T-helper 2 cell treated with Interferon-gamma antibody and Interleukin-4, amounts not matched to agents 5 μg/mL and 100 μg/mL, for 36 hours (primary cell): ENCODE results near the gene KIAA1958.
"Not testable (repeated sequence)": the region's sequence is repeated elsewhere in the genome, so short reads cannot be mapped to it uniquely, and the experiment has no call there.

Experiments
- DNase-seq: peaks from one replicate; pipeline ENCODE4 v3.0.0; 2021; ENCODE audit warnings: low spot score
- H3K27ac Mint-ChIP-seq: one replicate; pipeline ENCODE4 v1.8.0; 2021; ENCODE audit warnings: mild to moderate bottlenecking, mixed read lengths
- H3K27me3 Mint-ChIP-seq: one replicate; pipeline ENCODE4 v1.8.0; 2021; ENCODE audit warnings: low read depth, mixed read lengths
- H3K36me3 Mint-ChIP-seq: one replicate; pipeline ENCODE4 v1.8.0; 2021; ENCODE audit warnings: low read depth, mixed read lengths
- H3K4me1 Mint-ChIP-seq: one replicate; pipeline ENCODE4 v1.8.0; 2021; ENCODE audit warnings: low read depth, mixed read lengths
- H3K4me3 Mint-ChIP-seq: one replicate; pipeline ENCODE4 v1.8.0; 2022; ENCODE audit warnings: mild to moderate bottlenecking, moderate library complexity, mixed read lengths
- H3K9me3 Mint-ChIP-seq: one replicate; pipeline ENCODE4 v1.8.0; 2021; ENCODE audit warnings: mixed read lengths

The KIAA1958 gene

DNA sequence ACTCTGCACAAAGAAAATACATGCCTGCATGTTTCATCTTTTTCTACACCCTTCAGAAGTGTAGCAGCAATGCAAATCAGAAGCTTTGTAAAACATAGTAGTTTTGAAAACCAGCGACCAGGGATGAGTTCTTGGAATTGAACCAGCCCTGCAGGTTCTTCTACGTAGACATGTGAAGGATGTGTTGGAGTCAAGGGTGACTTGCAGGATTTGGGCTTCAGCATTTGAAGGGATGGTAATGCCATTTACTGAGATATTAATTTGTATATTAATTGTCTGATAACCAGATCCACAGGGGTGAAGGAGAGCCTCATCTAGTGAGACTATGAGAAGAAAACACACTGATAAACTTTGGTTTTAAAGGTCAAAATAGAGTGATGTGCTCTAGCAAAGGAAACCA, 72.4 kb downstream of the KIAA1958 start:
- Mint-ChIP-seq H3K4me3 (no peak overlapping the region), H3K4me1 (peaks cover 4% of the 10 kb centered on the region), H3K36me3 (no peaks in the 10 kb centered on the region), H3K9me3 (no peaks in the 10 kb centered on the region), H3K27ac (no peak overlapping the region), H3K27me3 (no peaks in the 10 kb centered on the region)
- no peak for DNase-seq

DNA sequence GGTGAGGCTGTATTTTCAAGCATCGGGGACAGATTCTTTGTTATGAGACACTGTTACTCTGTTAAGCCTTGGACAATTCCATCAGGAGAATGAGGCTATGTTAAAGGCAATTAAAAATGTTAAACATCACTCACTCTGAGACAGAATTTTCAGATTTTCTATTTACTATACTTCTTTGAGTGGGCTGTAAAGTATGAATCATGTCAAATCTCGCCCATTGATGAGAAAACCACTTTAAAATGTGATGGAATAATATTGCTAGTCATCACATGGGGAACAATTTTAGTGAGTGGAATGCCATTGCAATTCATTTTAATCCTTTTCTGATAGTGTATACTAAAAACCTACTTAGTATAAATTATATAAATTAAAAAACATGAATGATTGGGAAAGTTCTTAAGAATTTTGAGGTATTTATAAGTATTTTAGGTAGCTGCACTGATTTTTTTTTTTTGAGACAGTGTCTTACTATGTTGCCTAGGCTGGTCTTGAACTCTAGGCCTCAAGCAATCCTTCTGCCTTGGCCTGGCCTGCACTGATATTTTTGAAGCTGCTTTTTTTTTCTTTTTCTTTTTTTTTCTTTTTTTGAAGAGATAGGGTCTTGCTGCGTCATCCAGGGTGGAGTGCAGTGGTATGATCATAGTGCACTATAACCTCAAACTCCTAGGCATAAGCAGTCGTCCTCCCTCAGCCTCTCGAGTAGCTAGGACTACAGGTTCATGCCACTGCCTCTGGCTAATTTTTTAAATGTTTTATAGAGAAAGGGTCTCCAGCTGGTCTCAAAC, 73.2 kb downstream of the KIAA1958 start:
- Mint-ChIP-seq H3K27ac (no peak overlapping the region), H3K9me3 (no peaks in the 10 kb centered on the region), H3K36me3 (no peaks in the 10 kb centered on the region), H3K4me3 (no peak overlapping the region), H3K4me1 (peaks cover 4% of the 10 kb centered on the region), H3K27me3 (no peaks in the 10 kb centered on the region)
- no peak for DNase-seq

DNA sequence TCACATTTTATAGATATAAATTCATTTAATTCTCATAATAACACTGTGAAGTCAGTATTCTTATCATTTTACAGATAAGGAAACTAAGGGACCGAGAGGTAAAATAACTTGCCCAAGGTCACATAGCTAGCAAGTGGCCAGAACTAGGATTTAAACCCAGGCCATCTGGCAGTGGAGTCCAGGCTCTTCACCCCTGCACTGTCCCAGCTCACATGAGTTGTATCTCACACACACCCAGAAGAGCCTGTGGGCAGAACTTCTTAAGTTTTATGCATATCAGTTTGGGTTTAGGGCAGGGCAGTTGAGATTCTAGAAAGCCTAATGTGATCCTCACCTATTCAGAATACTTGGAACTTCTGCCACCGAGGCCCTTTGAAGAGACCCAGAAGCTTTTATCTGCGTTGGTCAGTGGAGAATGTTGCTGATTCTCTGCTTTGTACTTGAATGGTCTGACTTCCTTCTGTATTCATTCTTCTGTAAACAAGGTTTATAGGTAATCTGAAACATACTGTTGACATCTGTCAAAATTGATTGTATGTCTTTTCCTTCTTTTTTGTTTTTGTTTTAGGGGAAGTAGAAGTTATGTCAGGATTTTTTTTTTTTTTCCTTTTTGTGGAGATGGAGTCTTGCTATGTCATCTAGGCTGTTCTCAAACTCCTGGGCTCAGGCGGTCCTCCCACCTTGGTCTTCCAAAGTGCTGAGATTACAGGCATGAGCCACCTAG, 75.8 kb downstream of the KIAA1958 start:
- Mint-ChIP-seq H3K9me3 (no peaks in the 10 kb centered on the region), H3K27me3 (no peaks in the 10 kb centered on the region), H3K4me1 (no peaks in the 10 kb centered on the region), H3K4me3 (no peak overlapping the region), H3K36me3 (no peaks in the 10 kb centered on the region), H3K27ac (no peak overlapping the region)
- no peak for DNase-seq

DNA sequence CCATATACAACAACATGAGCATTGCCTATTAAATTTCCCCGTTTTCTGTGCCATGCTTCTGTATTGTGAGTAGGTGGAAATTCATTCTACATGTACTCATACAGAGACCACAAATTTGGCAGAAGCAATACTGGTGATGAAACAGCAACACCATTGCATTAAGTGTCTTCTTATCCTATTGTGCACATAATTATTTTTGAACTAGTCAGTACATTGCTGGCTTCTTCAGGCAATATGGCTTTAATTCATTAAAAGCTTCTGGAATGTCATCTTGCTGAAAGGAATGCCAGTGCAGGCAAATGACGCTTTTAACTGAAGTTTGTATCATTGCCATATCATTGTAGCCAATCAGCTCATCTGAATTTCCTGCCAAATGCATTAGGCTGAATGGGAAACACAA, 82.6 kb downstream of the KIAA1958 start:
- Mint-ChIP-seq H3K9me3 (no peaks in the 10 kb centered on the region), H3K36me3 (no peaks in the 10 kb centered on the region), H3K4me3 (no peak overlapping the region), H3K27me3 (no peaks in the 10 kb centered on the region), H3K27ac (no peak overlapping the region), H3K4me1 (no peaks in the 10 kb centered on the region)
- no peak for DNase-seq

DNA sequence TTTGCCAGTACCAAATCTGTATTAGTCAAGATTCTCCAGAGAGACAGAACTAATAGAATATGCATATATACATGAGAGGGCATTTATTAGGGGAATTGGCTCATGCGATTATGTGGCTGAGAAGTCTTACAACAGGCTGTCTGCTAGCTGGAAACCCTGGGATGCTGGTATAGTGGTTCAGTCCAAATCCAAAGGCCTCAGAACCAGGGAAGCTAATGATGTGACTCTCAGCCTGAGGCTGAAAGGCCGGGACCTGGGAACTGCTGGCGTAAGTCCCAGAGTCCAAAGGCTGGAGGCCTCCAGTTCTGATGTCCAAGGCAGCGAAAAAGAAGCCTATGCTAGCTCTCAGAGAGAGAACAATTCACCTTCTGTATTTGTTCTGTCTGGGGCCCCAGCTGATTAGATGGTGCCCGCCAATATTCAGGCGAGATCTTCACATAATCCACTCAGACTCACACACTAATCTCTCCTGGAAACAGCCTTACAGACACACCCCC, 84.1 kb downstream of the KIAA1958 start:
- H3K27ac Mint-ChIP-seq: no peak overlapping the region
- H3K4me1 Mint-ChIP-seq: no peaks in the 10 kb centered on the region
- H3K27me3 Mint-ChIP-seq: no peaks in the 10 kb centered on the region
- peaks cover 5% of the 10 kb centered on the region for H3K36me3 Mint-ChIP-seq
- H3K9me3 Mint-ChIP-seq: no peaks in the 10 kb centered on the region
- no peak for DNase-seq
- H3K4me3 Mint-ChIP-seq: no peak overlapping the region

DNA sequence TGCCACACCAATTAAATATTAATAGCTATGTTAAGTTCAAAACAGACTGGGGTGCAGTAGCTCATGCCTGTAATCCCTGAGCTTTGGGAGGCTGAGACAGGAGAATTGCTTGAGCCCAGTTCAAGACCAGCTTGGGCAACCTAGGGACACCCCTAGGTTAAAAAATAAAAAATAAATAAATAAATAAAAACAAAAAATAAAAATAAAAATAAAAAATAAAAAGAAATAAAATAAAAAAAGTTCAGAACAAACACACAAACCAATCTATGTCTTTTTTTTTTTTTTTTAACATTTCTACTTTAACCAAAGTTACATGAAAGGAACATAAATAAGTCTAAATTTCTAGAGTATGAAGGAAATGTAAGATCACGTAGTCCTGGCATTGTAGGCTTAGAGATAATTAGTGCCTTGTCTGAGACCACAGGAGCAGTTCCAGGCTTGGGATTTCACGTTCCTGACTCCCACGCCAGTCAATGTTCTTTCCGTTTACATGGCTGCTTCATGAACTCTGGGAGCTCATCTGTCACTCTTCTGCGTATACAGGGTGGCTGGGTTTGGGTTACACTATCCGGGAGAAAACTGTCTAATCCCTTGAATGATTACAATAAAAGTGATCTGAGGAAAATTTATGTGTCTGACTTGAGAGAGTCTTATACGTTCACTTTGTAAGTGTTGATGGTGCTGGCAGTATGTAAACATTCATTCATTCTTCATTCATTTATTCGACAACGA, 85.2 kb downstream of the KIAA1958 start:
- no peaks in the 10 kb centered on the region for H3K27me3 Mint-ChIP-seq
- H3K27ac Mint-ChIP-seq: no peak overlapping the region
- no peak for DNase-seq
- H3K9me3 Mint-ChIP-seq: no peaks in the 10 kb centered on the region
- peaks cover 6% of the 10 kb centered on the region for H3K36me3 Mint-ChIP-seq
- H3K4me1 Mint-ChIP-seq: no peaks in the 10 kb centered on the region
- H3K4me3 Mint-ChIP-seq: no peak overlapping the region

DNA sequence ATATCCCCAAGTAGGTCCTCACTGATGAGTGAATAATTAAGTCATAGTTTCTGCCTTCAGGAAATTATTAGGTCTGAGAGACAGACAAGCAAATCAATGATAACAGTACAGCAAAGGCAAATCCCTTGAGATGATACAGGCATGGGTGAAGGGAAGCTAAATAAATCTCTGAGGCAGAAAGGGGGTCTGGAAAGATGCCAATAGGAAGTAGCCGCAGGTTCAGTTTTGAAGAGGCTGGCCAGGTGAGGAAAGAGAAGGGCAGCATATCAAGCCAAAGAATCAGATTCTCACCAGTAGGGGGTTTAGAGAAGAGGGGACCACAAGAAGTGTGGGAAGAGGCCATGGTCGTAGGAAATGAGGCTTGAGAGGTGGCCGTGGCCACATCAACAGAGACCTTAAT, 85.8 kb downstream of the KIAA1958 start:
- no peaks in the 10 kb centered on the region for H3K9me3 Mint-ChIP-seq
- peaks cover 6% of the 10 kb centered on the region for H3K36me3 Mint-ChIP-seq
- no peak overlapping the region for H3K4me3 Mint-ChIP-seq
- H3K27ac Mint-ChIP-seq: no peak overlapping the region
- DNase-seq: no peak
- no peaks in the 10 kb centered on the region for H3K4me1 Mint-ChIP-seq
- no peaks in the 10 kb centered on the region for H3K27me3 Mint-ChIP-seq

DNA sequence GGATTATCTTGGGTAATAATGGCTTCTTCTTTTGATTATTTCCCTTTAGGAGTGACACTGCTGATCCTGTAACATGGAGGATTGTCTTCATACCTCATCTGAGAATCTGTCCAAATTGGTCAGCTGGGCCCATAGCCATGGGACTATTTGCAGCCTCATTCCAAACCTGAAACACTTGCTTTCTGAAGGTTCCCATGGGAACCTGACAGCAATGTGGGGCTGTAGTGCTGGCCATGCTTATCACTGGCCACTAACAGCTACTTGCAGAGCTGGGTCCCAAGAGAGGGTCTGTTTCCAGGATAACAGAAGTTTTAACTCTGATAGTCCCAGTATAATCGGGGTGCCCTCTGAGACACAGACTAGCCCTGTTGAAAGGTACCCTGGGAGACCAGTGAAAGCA, 87.4 kb downstream of the KIAA1958 start:
- no peak for DNase-seq
- Mint-ChIP-seq H3K4me3 (no peak overlapping the region), H3K4me1 (no peaks in the 10 kb centered on the region), H3K27me3 (no peaks in the 10 kb centered on the region), H3K36me3 (peaks cover 6% of the 10 kb centered on the region), H3K9me3 (no peaks in the 10 kb centered on the region), H3K27ac (no peak overlapping the region)

DNA sequence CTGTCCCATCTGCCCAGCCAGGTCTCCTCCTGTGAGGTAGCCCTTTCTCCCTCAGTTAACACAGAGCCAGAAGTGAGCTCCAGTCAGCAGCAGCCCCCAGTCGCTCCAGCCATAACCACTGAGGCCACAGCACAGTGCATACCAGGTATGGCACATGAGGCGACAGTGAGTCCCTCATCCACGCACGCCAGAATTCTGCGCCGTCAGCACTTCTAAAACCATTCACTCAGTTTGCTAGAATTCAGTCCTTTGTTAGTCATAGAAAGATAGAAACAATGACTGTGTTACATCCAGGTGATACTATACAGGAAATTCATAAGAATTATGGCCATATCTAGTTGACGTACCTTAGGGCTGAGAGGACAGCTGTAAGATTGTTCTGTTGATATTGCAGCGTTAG, 88.5 kb downstream of the KIAA1958 start:
- Mint-ChIP-seq H3K27me3 (no peaks in the 10 kb centered on the region), H3K4me1 (no peaks in the 10 kb centered on the region)

DNA sequence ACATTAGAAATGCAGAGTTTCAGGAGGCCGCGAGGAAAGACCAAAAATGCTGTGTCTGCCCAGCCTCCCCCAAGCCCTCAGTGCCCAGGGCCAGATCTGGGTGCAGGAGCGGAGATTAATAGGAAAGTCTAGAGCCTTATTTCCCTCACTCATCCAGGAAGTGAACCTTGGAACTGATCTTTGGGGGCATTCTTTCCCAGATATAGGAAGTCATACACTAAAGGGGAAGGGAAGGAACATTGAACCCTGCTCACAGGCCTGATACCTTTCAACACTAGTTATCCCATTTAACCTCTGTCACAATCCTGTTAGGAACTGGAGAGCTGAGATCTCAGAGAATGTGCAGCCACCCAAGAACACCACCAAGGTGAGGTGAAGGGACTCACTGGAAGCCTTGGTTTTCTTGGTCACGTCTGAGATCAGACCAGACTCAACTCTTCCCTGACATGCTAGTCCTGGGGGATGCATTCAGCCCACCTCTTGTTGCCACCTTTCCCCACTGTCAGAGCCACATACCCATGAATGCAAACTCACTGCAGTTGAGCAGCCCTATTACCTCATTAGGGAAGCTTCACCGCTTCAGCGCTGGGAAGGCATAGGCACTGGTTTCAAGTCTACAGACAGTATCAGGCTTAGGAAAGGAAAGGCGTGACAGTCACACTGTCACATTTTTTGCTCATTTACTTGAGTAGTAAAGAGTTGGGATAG, 95.0 kb downstream of the KIAA1958 start:
- no peak overlapping the region for H3K4me3 Mint-ChIP-seq
- no peaks in the 10 kb centered on the region for H3K4me1 Mint-ChIP-seq
- H3K27ac Mint-ChIP-seq: no peak overlapping the region

More for the DNA sequence above, 88.5 kb downstream of the KIAA1958 start:
- Mint-ChIP-seq H3K4me3 (no peak overlapping the region), H3K9me3 (no peaks in the 10 kb centered on the region), H3K36me3 (peaks cover 6% of the 10 kb centered on the region), H3K27ac (no peak overlapping the region)
- no peak for DNase-seq

DNA sequence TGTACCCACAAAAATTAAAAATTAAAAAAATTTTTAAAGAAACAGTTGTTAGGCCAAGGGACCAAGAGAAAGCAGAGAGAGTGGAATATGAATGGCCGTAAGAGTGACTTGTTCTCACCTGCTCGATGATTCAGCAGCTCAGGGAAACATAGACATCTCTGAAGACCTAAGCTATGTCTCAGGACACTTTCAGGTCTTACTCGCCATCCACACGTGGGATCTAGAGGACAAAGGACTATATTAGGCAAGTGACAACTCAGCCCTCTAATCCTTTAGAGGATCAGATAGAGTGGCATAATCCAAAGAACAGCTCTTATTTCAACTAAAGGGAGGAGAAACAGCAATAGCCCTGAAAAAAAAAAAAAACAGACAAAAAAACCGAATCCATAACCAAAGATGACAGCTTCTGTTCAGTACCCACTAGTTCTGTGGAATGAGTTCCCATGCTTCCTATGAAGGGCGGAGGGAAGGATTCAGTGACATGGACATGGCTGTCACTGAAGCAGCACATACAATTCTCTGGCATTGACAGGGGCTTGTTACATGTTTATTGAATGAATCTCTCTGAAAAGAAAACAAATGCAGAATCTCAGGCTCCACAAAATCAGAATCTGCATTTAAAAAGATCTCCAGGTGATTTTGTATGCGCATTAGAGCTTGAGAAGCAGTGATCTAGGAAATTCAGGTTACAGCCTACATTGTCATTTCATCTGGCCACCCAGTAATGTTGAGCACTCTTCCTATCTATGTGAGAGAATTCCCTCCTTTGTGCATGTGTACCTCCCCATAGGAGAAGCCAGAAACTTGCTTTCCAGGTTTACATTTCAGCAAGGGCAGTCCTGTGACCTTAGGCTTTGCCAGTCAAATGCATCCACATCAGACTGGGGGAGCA, 96.0 kb downstream of the KIAA1958 start:
- no peaks in the 10 kb centered on the region for H3K9me3 Mint-ChIP-seq
- no peaks in the 10 kb centered on the region for H3K27me3 Mint-ChIP-seq
- no peaks in the 10 kb centered on the region for H3K4me1 Mint-ChIP-seq
- no peaks in the 10 kb centered on the region for H3K36me3 Mint-ChIP-seq
- H3K27ac Mint-ChIP-seq: no peak overlapping the region
- H3K4me3 Mint-ChIP-seq: no peak overlapping the region
- no peak for DNase-seq

More for the DNA sequence above, 95.0 kb downstream of the KIAA1958 start:
- Mint-ChIP-seq H3K36me3 (no peaks in the 10 kb centered on the region), H3K9me3 (no peaks in the 10 kb centered on the region), H3K27me3 (no peaks in the 10 kb centered on the region)
- DNase-seq: no peak

DNA sequence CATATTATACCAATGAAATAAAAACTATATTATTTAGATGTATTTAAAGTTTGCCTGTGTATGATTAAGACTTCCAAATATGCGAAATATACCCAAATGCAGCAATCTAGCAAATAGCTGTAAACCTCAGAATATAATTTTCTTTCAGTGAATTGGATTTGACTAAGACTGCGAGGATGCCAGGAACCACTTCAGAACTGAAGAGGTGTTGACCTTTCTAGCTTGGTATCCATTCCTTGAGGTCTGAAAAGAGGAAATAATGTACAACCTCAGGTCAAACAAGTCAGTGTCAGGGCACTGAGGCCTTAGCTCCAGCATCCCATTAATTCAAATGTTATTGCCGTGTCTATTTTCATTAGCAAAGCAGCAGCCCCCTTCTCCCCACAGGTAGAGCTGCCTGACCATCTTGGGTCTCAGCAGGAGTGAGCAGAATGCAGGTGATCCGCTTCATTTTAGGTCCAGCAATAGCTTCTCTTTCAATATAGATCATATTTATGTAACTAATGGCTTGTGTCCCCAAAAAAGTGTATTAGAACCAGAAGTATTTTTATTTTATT, 100.0 kb downstream of the KIAA1958 start:
- H3K4me3 Mint-ChIP-seq: no peak overlapping the region
- H3K4me1 Mint-ChIP-seq: no peaks in the 10 kb centered on the region
- H3K27ac Mint-ChIP-seq: no peak overlapping the region
- H3K9me3 Mint-ChIP-seq: no peaks in the 10 kb centered on the region
- no peaks in the 10 kb centered on the region for H3K36me3 Mint-ChIP-seq
- no peaks in the 10 kb centered on the region for H3K27me3 Mint-ChIP-seq
- no peak for DNase-seq

DNA sequence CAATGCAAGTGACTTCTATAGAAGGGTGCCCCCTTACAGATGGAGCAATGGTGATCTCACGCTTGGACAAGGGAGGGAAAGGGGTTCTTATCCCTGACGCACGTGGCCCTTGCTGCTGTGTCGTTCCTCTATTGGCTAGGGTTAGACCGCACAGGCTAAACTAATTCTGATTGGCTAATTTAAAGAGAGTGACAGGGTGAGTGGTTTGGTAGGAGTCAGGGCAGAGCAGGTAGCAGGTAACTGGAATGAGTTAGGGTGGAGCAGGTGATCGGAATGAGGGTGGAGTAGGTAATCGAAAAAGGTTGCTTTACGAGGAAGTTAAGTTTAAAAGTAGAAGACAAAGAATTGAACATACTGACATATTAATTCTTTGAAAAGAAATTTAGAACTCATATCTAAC, 105.2 kb downstream of the KIAA1958 start:
- DNase-seq, H3K36me3 Mint-ChIP-seq, H3K27ac Mint-ChIP-seq, H3K4me3 Mint-ChIP-seq, H3K9me3 Mint-ChIP-seq, H3K4me1 Mint-ChIP-seq, H3K27me3 Mint-ChIP-seq: not testable (repeated sequence)
